ENCODE results near the gene CERS4. TPM values are rescaled to one million over a fixed set of nuclear protein-coding genes. Genes with fewer than 3 reads are reported as not detected.

The CERS4 gene
- total RNA-seq, 1 experiment from 2014 or later, result 4.8 TPM

DNA sequence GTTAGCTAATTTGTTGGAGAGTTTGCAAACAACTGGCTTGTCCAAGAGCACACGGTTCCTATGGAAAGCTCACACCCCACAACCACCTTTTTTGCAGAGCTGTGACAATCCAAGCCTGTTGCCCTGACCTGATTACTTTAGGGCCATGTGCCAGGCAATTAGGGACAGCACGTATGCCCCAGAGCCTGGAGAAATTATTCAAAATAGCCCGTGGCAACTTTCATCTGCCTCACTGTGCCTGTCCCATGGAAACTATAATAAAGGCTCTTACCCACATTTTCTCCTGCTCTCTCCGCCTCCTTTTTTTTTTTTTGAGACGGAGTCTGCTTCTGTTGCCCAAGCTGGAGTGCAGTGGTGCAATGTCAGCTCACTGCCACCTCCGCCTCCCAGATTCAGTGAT, 41.2 kb upstream of the CERS4 start:
- intact Hi-C loops (cut with micrococcal nuclease; ENCODE audit: unreplicated experiment), result no loop called here
- Histone ChIP-seq H3K27me3 (replicated peaks; ENCODE audit: insufficient read depth, low read depth, low read length, poor library complexity) (no peaks in the 10 kb centered on the region), H3K36me3 (ENCODE audit: insufficient read depth, low read length, poor library complexity, severe bottlenecking) (no peaks in the 10 kb centered on the region), H3K4me3 (ENCODE audit: low read depth, low read length, poor library complexity, severe bottlenecking) (no peak overlapping the region), H3K27ac (ENCODE audit: low read depth, low read length, poor library complexity, severe bottlenecking) (no peak overlapping the region), H3K9me3 (ENCODE audit: low read depth, low read length, poor library complexity, severe bottlenecking) (no peaks in the 10 kb centered on the region), H3K4me1 (ENCODE audit: insufficient read depth, low read length, poor library complexity, severe bottlenecking) (no peaks in the 10 kb centered on the region)
- POLR2A ChIA-PET (ENCODE audit: low non-redundant PET), result no interaction called here
- DNase-seq (ENCODE audit: low spot score), result no peak
- CTCF ChIA-PET, result no interaction called here
- no peak for TF ChIP-seq EZH2 (IDR thresholded peaks at IDR 0.05; ENCODE audit: borderline replicate concordance, low read depth, low read length, poor library complexity, severe bottlenecking)
- TF ChIP-seq, protein P1, sequence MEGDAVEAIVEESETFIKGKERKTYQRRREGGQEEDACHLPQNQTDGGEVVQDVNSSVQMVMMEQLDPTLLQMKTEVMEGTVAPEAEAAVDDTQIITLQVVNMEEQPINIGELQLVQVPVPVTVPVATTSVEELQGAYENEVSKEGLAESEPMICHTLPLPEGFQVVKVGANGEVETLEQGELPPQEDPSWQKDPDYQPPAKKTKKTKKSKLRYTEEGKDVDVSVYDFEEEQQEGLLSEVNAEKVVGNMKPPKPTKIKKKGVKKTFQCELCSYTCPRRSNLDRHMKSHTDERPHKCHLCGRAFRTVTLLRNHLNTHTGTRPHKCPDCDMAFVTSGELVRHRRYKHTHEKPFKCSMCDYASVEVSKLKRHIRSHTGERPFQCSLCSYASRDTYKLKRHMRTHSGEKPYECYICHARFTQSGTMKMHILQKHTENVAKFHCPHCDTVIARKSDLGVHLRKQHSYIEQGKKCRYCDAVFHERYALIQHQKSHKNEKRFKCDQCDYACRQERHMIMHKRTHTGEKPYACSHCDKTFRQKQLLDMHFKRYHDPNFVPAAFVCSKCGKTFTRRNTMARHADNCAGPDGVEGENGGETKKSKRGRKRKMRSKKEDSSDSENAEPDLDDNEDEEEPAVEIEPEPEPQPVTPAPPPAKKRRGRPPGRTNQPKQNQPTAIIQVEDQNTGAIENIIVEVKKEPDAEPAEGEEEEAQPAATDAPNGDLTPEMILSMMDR (conservative IDR thresholded peaks at IDR 0.05; ENCODE audit: low read depth, low read length), result no peak
- BruUV-seq (replicated peaks), result no TSS peak

DNA sequence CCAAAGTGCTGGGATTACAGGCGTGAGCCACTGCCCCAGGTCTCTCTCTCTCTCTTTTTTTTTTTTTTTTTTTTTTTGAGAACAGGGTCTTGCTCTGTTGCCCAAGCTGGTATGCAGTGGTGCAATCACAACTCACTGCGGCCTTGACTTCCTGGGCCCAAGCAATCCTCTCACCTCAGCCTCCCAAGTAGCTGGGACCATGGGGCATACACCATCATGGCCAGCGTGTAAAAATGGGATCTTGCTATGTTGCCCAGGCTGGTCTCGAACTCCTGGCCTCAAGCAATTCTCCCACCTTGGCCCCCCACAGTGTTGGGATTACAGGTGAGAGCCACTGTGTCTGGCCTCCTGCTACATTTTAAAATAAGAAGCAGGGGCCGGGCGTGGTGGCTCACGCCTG, 40.6 kb upstream of the CERS4 start:
- H3K4me3 ChIP-seq (ENCODE audit: low read depth, low read length, poor library complexity, severe bottlenecking), result no peak overlapping the region
- no peak overlapping the region for H3K27ac ChIP-seq (ENCODE audit: low read depth, low read length, poor library complexity, severe bottlenecking)
- no peaks in the 10 kb centered on the region for H3K36me3 ChIP-seq (ENCODE audit: insufficient read depth, low read length, poor library complexity, severe bottlenecking)
- ChIA-PET POLR2A (ENCODE audit: low non-redundant PET) (interaction anchor here (0.6 kb wide), 1 partner anchor 9 kb away, joined by 7 read pairs; no protein-coding TSS in a partner anchor), CTCF (no interaction called here)
- no peak for TF ChIP-seq EZH2 (IDR thresholded peaks at IDR 0.05; ENCODE audit: borderline replicate concordance, low read depth, low read length, poor library complexity, severe bottlenecking)
- TF ChIP-seq, protein P1 (conservative IDR thresholded peaks at IDR 0.05; ENCODE audit: low read depth, low read length), result no peak
- H3K27me3 ChIP-seq (replicated peaks; ENCODE audit: insufficient read depth, low read depth, low read length, poor library complexity), result no peaks in the 10 kb centered on the region
- intact Hi-C loops (cut with micrococcal nuclease; ENCODE audit: unreplicated experiment), result no loop called here
- BruUV-seq (replicated peaks), result no TSS peak
- no peaks in the 10 kb centered on the region for H3K9me3 ChIP-seq (ENCODE audit: low read depth, low read length, poor library complexity, severe bottlenecking)
- no peaks in the 10 kb centered on the region for H3K4me1 ChIP-seq (ENCODE audit: insufficient read depth, low read length, poor library complexity, severe bottlenecking)
- no peak for DNase-seq (ENCODE audit: low spot score)

DNA sequence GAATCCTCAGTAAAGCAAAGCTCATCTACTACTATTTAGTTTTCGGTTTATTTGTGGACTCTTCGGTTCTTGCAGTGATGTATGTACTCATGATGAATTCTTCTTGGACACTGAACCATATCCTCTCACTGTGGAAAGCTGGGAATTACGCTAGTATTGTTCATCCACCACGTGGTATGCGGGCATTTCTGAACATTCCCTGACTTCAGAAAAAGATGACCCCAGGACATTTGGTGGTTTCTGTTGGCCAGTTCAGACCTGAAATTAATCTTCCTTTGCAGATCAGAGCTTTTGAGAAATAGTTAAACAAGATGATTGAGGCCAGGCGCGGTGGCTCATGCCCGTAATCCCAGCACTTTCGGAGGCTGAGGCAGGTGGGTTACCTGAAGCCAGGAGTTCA, 34.5 kb upstream of the CERS4 start:
- TF ChIP-seq, protein P1 (conservative IDR thresholded peaks at IDR 0.05; ENCODE audit: low read depth, low read length), result no peak
- no peak for TF ChIP-seq EZH2 (IDR thresholded peaks at IDR 0.05; ENCODE audit: borderline replicate concordance, low read depth, low read length, poor library complexity, severe bottlenecking)
- H3K4me1 ChIP-seq (ENCODE audit: insufficient read depth, low read length, poor library complexity, severe bottlenecking), result no peaks in the 10 kb centered on the region
- POLR2A ChIA-PET (ENCODE audit: low non-redundant PET), result no interaction called here
- CTCF ChIA-PET, result no interaction called here
- no peaks in the 10 kb centered on the region for H3K9me3 ChIP-seq (ENCODE audit: low read depth, low read length, poor library complexity, severe bottlenecking)
- no peak overlapping the region for H3K27ac ChIP-seq (ENCODE audit: low read depth, low read length, poor library complexity, severe bottlenecking)
- no TSS peak for BruUV-seq (replicated peaks)
- H3K36me3 ChIP-seq (ENCODE audit: insufficient read depth, low read length, poor library complexity, severe bottlenecking), result no peaks in the 10 kb centered on the region
- DNase-seq (ENCODE audit: low spot score), result no peak
- H3K4me3 ChIP-seq (ENCODE audit: low read depth, low read length, poor library complexity, severe bottlenecking), result no peak overlapping the region
- intact Hi-C loops (cut with micrococcal nuclease; ENCODE audit: unreplicated experiment), result no loop called here
- H3K27me3 ChIP-seq (replicated peaks; ENCODE audit: insufficient read depth, low read depth, low read length, poor library complexity), result no peaks in the 10 kb centered on the region

All from A673 (cell line).